GM18909 (cell line): ENCODE measurements around the gene LRIT2.

Experiments used
- ATAC-seq: cut with Tn5 transposase; IDR thresholded peaks from one replicate; pipeline ENCODE4 v1.9.1; 2021; ENCODE audit warnings: mild to moderate bottlenecking; ENCODE audit not compliant: unreplicated experiment, poor library complexity

Gene LRIT2, protein sequence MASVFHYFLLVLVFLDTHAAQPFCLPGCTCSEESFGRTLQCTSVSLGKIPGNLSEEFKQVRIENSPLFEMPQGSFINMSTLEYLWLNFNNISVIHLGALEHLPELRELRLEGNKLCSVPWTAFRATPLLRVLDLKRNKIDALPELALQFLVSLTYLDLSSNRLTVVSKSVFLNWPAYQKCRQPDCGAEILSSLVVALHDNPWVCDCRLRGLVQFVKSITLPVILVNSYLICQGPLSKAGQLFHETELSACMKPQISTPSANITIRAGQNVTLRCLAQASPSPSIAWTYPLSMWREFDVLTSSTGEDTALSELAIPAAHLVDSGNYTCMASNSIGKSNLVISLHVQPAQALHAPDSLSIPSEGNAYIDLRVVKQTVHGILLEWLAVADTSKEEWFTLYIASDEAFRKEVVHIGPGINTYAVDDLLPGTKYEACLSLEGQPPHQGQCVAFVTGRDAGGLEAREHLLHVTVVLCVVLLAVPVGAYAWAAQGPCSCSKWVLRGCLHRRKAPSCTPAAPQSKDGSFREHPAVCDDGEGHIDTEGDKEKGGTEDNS

DNA sequence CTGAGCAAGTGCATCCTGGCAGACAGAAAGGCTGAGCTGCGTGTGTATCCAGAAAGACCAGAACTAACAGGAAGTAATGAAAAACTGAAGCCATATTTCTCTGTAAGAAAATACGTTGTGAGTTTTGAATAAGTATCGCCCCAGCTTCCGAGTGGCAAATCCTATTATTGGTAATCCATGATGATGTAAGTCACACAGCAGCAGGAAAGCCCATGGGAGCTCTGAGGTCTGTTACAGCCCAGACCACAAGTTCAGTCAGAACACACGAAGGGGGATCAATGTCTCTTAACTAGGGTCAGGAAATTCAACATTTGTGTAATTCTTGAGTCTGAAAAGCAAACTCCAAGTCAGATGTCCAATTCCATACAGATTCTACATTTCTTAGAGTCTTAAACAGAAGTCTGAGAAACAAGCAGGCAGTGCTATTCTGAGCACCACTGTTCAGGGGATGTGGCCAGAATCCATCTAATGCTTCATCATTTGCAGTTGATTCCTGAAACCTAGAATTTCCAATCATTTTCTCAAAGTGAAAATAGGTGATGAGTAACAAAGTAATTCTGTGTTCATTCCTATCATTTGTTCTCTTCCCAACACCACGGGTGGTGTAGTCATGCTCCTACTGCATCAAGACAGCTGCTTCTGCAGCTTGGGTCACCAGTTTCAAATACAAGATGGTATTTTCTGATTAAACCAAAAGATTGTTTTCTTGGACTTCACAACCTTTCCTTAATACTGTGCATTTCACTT is at the start of gene LRIT2:
Gene LRIT2 (minus strand): TSS at position 118 of the 747 bp plus-strand sequence. CDS start 24 bp downstream, at position 94.
- no peak for ATAC-seq

DNA sequence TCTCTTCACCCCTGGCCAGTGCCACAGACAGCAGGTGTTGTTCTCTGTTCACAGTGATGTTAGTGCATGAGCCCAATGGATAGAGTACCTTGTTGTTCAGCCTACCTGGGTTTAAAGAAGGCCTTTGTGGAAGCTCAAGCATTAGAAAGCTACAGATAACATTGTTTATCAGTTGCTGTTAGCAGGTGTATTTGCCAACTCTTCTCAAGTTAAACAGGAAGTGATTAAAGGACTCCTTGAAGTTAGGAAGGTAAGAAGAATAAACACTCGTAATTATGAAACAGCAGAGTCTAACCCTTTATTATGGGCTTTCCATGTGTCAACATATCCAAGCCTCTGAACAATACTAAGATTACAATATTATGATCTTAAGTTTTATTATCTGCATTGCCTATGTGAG is 45.4 kb upstream of the LRIT2 start:
- ATAC-seq: no peak

DNA sequence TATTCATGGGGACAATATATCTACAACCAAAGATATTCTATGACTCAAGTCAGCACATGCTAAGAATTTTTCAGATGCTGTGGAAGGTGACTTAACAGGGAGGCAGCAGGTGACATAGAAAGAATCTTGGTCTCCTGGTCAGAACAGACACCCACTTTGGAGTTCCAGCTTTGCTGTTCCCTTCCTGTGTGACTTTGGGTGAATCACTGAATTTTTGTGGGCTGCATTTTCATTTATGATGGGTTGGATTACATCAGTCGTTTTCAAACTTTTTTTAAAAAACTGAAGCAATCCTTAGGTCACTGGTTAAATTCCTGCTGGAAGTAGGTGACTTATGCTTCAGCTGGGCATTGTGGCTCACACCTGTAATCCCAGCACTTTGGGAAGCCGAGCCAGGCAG is 44.4 kb upstream of the LRIT2 start:
- ATAC-seq: no peak

DNA sequence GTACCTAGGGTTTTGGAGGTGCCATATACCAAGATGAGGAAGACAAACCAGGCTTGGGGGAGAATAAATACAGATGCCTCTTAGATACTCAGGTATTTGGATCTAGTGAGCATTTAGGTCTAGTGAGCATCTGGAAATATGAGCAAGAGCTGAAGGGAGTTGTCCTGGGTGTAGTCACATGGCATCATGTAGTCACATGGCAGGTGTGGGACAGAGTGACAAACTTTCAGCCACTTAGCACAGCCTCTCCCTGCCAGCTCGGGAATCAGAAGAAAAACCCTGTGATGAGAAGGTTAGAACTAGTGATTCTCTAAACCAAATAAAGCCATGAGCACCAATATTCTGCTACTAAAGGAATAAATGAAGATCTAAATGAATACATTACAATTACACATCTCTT is 43.8 kb upstream of the LRIT2 start:
- no peak for ATAC-seq

DNA sequence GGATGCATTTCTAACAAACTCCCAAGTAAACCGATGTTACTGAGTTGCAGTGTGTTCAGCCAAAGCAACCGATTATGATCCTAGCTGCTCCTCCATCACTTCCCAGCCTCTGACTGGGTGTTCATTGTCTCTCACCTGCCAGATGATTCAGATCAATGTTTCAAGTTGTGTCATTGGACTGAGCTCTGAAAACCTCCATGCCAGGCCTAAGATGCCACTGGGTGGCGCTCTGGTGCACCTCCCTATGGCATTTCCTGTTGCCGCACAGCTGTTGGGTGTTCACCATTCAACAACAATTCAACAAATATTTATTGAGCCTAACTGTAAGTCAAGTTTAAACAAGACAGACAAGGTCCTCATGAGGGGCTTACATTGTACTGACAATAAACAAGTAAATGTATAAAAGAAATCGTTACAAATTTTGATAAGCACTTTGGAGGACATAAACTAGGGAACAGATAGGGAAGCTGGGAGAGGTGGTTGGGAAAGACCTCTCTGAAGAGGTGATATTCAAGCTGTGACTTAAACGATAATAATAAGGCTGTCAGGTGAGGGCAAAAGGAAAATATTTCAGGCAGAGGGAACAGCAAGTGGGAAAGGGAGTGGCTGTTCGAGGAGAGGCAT is 42.3 kb upstream of the LRIT2 start:
- ATAC-seq: no peak

DNA sequence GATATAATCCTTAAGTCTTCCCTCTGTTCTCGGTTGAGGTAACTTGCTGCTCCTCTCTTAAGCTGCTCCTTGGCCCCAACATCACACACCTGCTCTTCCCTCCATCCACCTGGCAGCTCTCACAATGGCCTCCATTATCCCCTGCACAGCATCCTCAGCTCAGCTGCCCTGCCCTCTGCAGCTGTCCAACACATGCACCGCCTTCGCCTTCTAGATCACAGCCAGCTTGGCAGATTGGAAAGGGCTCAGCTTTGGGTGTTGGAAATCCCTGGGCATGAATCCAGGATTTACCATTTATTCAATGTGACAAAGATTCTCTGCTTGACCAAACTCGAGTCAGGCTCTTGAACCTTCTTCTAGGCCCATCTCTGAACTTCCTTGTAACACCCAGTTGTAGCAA is 40.1 kb upstream of the LRIT2 start:
- no peak for ATAC-seq

DNA sequence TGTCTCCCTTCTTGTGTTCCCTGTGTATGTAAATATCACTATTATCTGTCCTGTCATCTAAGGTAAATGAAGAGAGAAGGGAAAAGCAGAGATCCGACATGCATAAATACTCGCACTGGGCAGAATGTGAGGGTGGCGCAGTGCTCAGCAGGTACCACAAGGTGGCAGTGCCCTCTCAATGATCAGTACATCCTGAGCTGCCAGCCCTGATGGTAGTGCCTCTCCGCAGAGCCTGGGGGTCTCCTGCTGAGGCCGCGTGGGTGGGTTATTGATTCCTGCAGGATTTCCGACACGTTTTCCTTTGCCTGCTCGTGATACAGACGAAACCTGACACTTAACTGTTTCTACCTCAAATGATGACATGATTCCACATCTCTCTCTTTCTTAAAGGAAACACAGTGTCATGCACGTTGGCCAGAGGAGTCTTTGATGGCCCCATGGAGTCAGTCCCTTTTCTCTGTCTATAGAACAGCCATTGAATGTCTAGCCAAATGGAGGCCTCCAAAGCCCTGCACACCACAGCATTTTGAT is 39.3 kb upstream of the LRIT2 start:
- peak; percentile 97 for ATAC-seq

DNA sequence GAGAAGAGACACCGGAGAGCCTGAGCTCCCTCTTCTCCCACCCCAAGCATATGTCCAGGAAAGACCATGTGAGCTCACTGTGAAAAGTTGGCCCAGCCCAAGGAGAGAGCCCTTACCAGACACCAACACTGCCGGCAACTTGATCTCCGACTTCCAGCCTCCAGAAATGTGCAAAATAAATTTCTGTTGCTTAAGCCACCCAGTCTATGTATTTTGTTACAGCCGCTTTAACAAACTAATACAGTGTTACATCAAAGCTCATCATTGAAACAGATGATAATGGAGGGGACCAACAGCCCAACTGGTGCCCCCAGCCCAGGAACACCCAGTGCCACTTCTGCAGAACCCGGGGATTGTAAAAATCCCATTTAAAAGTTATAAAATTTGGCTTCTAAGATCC is 38.4 kb upstream of the LRIT2 start:
- ATAC-seq: no peak

DNA sequence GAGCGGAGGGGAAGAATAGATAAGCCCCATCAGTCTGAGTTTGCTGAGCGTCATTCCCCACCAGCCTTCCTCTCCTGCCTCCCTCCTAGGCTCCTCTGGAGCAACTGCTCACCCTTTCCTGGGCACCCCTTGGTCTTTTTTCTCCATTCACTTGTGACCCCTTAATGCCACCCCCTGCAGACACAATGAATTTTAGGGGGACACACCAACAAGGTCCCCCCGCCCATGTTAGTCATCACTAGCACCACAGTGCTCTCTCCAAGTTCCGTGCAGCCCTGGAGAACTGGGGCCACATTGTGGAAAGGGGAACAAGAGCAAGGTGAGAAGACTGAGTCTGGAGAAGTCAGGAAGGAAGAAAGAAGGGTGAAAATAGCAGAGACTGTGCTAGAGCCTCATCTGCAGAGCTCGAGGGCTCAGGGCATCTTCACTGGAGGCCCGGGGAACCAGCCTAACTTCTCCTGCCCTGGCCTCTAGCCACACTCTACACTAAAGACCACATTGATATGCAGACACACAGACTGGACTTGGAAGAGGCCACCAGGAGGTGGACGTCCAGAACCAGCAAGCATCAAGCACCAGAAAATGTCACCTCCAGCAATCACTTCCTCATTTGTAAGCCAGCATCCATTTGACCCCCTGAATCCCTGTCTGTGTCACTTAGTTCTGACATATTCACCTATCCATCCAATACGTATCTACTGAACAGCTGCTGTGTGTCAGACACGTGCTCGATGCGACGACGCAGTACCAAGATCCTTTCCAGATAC is 37.0 kb upstream of the LRIT2 start:
- ATAC-seq: no peak

DNA sequence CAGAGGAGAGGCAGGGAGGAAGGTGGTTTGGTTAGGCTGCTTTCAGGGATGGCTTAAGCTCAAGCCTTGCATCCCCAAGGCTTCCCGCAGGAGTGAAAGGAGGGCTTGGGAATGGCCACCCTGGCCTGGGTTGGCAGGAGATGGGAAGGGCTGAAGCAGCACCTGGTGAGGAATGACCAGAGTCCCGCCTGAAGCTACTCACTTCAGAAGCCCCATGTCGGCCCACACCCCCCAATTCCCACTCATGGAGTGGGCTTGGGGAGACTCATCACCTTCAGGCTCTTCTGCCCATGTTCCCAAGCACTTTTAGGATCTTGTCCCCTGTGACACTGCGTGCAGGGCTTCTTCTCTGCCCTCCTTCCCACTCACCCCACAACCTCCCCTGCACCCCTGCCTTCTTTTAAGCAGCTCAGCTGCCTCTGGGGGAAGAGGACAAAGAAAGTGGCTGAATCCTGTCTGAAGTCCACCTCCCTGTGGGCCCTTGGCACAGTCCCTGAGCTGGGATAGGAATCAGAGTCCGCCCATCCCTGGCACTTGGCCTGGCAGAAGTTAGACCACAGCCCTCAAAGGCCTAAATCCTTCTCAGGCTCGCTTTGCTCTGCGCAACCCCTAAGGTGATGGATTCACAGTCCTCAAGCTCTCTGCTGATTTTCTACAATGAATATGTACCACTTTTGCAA is 36.0 kb upstream of the LRIT2 start:
- ATAC-seq: no peak

DNA sequence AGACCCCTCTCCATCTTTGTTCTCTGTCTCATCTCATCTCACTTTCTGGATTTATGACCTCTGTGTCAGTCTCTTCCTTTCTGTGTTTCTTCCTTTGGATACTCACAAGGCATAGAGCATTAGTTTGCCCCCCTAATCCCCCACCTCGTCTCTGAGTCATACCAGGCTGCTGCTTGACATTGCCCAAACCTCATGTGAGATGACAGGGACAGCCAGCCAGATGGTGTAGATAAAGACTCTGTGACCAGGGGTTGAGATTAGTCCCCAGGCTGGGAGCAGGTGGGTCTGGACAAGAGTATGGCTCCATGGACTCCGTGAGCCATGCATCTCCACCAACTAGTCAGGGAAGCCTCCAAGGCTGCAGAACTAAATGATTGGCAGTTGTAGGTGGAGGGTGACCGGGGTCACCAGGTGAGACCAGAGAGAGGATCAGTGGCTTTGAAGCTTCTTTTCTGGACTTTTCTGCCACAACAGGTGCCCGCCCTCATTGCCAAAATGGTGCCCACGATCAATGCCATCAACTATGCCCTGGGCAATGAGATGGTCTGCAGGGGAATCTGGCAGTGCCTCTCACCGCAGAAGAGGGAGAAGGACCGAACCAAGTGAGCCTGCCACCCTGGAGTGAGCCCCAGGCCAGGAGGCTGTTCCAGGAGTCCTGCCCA is 32.8 kb upstream of the LRIT2 start:
- no peak for ATAC-seq

DNA sequence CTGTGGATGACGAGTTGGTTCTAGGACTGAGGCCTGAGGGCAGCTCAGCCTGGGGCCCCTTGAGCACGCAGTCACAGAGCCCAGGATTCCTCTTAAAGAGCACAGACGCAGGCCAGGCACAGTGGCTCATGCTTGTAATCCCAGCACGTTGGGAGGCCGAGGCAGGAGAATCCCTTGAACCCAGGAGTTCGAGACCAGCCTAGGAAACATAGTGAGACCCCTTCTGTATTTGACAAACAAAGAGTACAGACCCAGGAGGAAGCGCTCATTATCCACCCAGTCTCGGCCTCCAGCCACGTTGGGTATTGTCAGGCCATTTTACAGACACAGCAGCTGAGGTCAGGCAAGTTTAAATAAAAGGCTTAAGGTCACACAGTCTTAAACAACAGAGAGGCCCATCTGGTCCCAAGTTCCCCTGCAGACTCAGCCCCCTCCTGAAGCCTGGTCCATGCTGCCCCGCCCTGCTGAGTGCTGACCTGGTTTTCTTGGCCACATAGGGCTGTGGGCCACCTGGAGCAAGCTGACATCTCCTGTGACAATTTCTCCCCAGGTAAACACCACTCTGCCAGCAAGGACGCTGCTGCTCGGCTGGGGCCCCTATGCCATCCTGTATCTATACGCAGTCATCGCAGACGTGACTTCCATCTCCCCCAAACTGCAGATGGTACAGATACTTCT is 32.1 kb upstream of the LRIT2 start:
- ATAC-seq: no peak

DNA sequence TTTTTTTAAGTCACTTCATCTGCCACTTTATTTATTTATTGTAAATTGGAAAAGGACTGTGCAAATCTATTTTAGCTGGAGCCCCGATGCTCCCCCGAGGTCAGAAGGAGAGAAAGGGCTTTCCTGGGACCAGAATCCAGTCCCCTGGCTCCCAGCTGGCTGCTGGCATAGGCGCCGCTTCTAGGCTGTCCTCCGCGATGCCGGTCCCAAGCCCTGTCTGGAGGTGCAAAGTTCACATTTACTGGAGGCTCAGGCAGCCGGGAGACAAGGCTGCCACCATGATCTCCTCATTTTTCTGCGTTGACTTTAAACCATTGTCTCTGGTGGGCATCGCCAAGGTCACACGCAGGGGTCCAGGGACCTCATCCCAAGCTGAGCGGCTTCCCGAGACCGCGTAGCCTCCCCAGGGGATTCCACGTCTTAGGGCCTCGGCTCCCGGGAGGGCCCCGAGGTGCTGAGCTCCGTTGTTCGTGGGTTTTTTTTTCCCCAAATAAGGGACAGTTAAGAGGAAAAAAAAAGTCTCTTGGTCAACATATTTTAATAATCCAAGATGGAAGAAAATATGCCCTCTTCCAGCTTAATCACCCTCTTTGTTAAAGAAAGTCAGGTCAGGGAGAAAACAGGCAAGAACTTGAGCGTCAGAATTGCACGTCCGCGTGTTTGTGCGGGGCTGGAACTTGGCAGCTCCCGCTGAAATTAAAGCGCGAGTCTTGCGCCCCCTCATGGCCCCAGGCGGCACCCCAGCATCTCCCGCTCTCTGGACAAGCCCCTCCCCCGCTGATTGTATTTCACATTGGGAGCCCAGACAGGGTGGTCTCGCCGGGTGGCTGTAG is 31.4 kb upstream of the LRIT2 start:
- peak; percentile 67 for ATAC-seq

DNA sequence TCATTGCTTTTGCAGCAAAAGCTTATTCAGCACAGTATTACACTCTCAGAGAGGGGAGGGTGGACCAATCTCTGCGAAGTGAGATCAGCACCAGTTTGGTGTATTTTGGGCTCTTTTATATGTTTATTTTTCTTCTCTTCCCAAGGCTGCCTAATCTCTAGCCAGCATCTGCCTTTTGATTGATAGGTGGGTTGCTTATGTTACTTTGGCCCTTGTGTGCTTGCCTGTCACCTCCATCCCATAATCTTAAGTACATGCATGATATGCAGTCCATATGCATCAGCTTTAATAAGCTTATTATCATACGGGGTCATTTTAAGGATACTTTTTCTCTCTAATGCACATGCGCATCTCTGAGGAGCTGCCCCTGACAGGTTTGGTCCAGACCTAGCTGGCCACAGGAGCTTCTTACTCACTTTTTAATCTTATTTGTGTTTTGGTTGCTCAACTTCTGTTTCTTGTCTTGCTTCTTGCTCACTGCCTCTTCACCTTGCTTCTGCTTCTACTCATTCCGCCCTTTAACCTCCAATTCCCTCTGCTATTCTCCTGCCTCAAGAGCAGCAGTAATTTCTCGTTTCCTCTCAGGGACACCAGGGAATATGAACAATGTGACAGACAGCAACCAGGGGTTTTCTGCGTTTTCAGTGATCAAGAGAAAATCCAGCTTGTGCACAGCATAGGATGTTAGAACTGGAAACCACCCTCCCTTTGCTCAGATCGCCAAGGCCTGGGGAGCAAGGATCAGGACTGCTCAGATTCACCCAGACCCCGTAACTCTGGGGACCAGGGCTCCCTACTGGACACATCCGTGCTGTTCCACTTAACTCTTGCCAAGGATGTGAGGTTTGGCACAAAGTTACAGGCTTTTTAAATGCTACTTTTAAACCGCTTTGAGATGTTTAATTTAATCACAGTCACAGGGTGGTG is 29.5 kb upstream of the LRIT2 start:
- no peak for ATAC-seq

DNA sequence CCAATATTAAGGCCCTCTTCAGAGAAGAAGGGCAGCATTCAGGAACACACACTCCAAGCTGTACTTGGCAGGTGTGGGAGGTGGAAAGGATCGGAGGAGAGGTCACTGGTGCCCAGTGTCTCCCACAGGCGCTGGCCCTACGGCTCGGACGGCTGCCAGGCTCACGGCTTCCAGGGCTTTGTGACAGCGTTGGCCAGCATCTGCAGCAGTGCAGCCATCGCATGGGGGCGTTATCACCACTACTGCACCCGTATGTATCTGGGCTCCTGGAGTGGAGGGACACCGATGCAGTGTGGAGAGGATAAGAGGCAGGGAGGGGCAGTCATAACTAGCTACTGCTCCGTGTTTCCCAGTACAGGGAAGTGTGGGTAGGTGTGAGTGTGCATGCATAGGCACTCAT is 23.4 kb upstream of the LRIT2 start:
- no peak for ATAC-seq

DNA sequence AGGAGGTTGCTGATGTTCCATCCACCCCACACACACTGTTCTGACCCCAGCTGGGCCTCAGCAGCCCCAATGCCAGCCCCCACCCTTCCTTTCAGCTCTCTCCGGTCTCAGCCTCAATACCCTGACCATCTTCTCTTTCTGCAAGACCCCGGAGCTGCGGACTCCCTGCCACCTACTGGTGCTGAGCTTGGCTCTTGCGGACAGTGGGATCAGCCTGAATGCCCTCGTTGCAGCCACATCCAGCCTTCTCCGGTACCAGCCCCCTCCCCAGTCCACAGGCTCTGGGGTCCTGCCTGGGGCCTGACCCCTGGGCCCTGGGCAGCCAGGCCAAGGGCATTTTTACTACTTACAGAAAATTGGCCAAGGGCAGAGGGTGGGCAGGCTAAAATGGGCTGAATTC is 22.2 kb upstream of the LRIT2 start:
- no peak for ATAC-seq
